GM21515 (cell line): Measurements from ENCODE around the gene FAM25G.
"Not testable (repeated sequence)": the region's sequence is repeated elsewhere in the genome, so short reads cannot be mapped to it uniquely, and the experiment has no call there.

ENCODE experiments used
- ATAC-seq: cut with Tn5 transposase; IDR thresholded peaks from one replicate; pipeline ENCODE4 v1.9.1; 2021; ENCODE audit not compliant: unreplicated experiment

FAM25G gene

DNA sequence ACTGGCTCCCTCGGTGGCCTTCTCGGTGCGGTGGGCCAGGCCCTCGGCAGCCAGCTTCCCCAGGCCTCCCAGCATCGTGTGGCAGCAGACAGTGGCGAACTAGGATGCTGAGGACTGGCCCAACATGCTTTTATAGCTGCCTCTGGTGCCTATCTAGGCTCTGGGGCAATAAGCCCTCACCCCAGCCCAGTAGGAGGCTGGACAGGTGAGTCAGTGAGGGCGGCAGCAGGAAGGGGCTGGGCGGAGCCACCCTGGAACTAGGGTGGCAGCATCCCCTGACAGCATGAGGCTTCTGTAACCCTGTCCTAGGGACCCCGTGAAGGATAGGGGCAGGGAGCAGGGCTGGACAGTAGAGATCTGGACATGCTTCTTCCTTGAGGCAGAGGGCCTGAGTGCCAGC lies at the start of gene FAM25G:
FAM25G (minus strand) TSS at position 101 of the 400 bp plus-strand sequence; CDS start at position 75, 26 bp downstream.
- not testable (repeated sequence) for ATAC-seq

GRCh38 chr10:47536430-47536829 lies 44.9 kb upstream of the FAM25G start:
- not testable (repeated sequence) for ATAC-seq

DNA sequence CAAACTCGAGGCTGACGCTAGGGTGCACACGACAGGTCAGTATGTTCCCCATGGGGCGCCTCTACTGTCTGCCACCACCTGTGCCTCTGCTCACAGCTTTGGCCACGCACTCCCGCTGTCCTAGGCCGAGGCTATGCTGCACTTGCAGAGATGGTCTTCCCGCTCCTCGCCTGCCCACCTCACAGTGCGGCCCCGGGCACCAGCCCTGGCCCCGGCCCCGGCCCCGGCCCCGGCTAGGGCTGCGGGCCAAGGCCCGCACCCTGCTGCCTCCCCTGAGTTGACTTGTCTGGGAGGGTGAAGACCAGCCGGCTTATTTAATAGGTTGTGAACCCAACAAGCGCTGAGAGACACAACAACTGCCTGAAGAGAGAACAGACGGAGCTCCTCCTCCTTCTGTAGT lies 32.0 kb upstream of the FAM25G start, which contains the start of gene AGAP9:
AGAP9 (minus strand) TSS at position 164 of the 400 bp plus-strand sequence; CDS start at position 52, 112 bp downstream.
- ATAC-seq, result not testable (repeated sequence)

DNA sequence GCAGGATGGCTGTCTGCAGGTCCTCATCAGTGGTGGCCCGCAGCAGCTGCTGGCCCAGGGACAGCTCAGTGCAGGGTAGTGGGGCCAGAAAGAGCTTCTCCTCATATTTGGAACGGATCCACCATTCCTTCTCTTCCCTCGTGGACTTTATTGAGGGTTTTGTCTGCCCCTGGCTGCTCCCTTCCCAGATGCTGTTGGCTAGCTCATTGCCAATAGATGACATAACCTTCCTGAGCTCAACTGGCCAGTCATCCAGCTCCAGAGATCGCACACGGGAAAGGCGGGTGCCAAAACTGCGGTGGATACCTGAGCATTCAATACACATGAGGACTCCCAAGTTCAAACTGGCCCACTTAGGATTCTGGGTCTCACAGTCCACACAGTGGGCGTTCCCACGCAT lies 10.8 kb upstream of the FAM25G start:
- not testable (repeated sequence) for ATAC-seq

- not testable (repeated sequence) for ATAC-seq
These were observed 2.7 kb upstream of the FAM25G start for GRCh38 chr10:47494226-47494625.

DNA sequence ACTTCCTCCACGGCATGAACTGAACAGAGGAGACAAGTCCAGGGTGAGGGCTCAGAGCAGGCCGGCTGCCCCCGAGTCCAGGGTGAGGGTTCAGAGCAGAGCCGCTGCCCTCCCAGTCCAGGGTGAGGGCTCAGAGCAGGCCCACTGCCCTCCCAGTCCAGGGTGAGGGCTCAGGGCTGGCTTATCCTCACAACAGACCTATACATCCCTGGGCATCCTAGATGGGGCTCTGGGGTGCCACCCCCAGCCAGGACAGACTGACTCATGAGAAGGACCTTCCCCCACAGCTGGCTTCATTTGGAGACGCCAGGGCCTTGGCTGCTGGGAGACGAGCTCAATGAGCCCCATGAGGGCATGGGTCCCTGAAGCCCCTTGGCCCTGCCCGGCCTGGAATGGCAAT lies 1.9 kb downstream of the FAM25G start:
- not testable (repeated sequence) for ATAC-seq

DNA sequence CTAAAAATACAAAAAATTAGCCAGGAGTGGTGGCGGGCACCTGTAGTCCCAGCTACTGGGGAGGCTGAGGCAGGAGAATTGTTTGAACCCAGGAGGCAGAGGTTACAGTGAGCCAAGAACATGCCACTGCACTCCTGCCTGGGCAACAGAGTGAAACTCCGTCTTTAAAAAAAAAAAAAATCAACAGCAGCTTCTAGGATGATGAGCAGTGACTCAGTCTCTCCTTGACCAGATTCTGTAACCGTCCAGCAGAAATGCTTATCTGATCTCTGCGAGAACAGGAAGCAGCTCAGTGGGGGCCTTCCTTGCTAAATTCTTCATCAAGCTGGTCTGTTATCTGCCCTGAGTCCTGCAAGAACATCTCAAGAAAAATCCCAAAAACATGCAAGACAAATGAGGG lies 5.6 kb downstream of the FAM25G start:
- not testable (repeated sequence) for ATAC-seq

DNA sequence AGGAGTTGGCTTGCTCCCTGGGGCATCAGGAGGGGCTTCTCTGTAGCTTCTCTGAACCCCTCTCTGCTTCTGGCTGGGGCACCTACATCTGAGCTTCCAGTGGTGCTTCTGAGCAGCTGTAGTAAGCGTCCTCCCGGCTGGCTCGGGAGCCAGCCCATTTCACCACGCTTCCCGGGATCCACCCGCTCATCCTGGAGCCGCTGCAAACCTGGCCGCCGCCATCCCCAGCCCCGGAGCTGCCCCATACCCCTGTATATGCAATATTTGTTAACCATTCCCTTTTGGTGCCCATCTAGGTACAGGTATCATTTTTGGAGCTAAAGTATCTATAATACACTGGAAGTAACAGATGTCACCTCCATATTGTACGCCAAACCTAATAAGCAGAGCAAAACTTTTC lies 6.7 kb downstream of the FAM25G start:
- ATAC-seq, result not testable (repeated sequence)

DNA sequence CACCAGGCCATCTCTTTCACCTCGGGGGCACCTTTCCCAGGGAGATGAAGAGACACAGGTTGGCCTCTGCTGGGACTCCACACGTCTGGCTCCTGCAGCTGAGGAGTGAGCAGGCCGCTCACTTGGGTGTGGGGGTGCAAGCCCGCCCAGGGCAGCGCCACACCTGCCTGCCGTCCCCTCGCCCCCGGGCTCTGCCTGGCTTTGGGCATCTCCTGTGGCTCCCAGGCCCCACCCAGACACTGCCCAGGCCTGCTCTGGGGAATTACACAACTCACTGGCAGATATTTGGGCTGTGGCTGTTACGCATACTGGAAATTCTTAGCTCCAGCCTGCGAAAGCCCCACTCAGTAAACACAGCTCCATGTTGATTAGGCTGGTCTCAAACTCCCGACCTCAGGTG lies 7.6 kb downstream of the FAM25G start, which contains the start of gene ANXA8:
ANXA8 (minus strand) TSS at position 193 of the 400 bp plus-strand sequence; CDS start at position 11, 182 bp downstream.
- not testable (repeated sequence) for ATAC-seq

- not testable (repeated sequence) for ATAC-seq
These were observed 9.1 kb downstream of the FAM25G start for GRCh38 chr10:47482367-47482766.

DNA sequence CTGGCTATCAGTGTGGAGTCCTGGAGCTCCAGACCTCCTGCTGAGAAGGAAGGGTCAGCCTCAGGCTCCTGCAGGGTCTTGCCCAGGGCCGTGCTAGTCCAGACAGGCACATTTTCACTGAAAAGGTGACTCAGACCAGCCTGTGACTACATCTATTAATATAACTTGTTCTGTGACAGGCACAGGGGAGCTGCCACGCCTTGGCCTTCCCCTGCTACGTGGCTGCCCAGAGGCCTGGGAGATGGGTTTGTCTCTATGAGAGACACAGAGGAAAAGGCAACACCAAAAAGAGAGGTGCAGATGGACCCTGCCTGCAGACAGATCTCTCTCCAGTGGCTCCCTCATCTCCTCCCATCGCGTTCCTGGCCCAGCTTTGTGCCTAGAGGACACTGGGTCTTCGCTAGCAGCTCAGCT lies 9.7 kb downstream of the FAM25G start:
- not testable (repeated sequence) for ATAC-seq

GRCh38 chr10:47481182-47481766 lies 10.2 kb downstream of the FAM25G start:
- not testable (repeated sequence) for ATAC-seq

DNA sequence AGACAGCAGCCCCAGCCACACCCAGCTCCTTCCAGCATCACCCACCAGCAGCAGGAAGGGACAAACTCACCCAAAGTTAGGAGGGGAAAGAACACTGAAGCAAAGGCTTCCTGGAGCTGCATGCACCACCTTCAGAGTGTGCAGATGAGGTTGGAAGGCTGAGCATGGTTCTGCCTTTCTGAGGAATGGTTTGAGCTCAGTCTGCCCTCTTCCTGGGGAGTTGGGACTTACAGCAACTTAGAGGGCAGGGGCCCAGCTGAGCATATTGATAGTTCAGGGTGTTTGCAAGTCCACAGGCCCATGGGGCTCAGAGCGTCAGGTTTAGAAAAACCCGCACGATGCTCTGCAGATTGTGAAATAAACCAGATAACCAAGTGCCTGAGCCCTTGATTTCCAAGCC lies 11.4 kb downstream of the FAM25G start:
- ATAC-seq, result not testable (repeated sequence)

DNA sequence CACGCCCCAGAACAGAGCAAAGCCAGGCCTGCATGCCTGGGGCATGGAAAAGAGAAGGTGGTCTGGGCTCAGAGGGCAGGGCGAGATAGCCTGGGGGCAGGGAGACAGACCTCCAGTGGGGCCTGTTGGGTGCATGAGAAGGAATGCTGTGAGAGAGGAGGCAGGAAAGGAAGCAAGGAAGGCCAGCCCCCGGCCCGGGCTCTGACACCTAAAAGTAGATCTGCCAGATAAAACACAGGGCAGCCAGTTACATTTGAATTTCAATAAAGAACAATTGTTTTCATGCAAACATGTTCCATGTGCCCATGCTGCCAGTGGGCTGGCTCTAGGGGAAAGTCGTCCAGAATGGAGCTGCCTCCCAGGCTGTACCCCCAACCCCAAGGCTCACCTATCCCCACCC lies 13.4 kb downstream of the FAM25G start:
- not testable (repeated sequence) for ATAC-seq

DNA sequence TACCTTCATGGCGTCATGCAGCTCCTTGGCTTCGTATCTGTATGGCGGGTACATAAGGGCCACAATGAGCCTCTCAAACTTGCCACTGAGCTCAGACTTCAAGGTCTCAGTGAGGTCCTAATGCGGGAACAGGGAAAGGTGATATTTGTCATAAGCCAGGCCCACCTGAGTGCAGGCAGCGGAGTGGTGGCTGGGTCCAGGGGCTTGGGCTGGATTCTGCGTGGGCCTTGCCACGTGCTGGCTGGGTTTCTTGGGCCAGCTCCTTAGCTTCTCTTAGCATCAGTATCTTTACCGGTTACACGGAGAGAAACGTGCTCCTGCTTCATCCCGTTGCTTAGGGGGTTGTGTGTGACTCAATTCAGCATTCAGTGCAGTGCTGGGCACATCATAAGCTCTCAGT lies 14.4 kb downstream of the FAM25G start:
- not testable (repeated sequence) for ATAC-seq

DNA sequence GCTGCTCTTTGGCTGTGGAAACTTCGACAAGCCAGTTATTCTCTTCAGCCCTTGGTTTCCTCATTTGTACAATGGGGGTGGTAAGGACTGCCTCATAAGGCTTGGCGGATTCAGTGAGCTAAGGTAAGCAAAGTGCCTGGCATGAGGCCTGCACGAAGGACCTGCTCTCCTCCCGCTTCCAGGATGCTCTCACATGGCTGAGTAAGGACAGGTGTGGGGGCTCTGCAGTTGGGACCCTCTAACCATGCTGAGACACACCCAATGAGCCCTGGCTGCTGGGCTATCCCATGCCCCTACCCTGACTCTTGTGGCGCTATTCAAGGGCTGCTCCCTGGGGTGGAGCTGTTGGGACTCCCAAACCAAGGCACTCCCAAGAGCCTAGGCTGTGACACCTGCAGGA lies 16.4 kb downstream of the FAM25G start:
- ATAC-seq, result not testable (repeated sequence)

GRCh38 chr10:47473516-47473915 lies 18.0 kb downstream of the FAM25G start:
- ATAC-seq, result not testable (repeated sequence)

GRCh38 chr10:47472647-47473046 lies 18.9 kb downstream of the FAM25G start:
- not testable (repeated sequence) for ATAC-seq

DNA sequence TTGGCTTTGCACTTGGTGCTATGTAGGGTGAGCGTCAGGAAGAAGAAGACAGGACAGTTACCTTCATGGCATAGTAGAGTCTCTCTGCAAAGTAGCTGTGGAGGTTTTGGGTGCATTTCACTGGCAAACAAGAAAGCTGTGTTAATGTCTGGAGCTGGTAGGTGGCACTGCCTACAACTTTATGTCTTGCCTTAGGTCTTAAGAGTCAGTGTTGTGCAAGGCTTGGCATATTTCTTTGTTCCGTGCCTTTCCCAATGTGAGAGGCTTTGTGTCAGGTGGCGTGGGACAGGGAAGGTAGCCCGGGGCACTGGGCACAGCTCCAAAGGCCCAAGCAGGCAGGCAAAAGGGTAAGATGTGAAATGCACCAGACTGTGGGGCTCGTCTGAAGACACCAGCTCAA lies 19.4 kb downstream of the FAM25G start:
- ATAC-seq, result not testable (repeated sequence)

GRCh38 chr10:47468731-47469528 lies 22.6 kb downstream of the FAM25G start:
- ATAC-seq, result not testable (repeated sequence)

- not testable (repeated sequence) for ATAC-seq
These were observed 23.5 kb downstream of the FAM25G start for GRCh38 chr10:47467957-47468356.

DNA sequence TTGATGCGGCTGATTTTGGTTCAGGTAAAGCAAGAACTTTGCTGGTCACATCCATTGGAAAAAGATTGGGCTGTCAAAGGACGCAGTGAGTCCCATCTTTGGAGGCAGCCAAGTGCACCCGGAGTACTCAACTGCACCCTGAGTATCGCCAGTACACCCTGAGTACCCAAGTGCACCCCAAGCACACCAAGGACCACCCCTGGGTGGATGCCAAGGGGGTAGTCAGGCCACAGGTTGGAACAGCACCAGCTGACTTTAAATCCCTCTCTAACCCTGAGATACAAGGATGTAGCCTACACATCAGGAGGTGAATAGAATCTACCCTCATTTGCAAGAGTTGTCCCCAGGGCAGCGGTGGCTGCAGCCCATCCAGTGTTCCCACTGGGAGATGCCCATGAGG lies 24.0 kb downstream of the FAM25G start:
- ATAC-seq, result not testable (repeated sequence)
